ENCODE measurements around the gene TBC1D10B.
"Not testable (repeated sequence)": the region's sequence is repeated elsewhere in the genome, so short reads cannot be mapped to it uniquely, and the experiment has no call there.

The TBC1D10B gene

DNA sequence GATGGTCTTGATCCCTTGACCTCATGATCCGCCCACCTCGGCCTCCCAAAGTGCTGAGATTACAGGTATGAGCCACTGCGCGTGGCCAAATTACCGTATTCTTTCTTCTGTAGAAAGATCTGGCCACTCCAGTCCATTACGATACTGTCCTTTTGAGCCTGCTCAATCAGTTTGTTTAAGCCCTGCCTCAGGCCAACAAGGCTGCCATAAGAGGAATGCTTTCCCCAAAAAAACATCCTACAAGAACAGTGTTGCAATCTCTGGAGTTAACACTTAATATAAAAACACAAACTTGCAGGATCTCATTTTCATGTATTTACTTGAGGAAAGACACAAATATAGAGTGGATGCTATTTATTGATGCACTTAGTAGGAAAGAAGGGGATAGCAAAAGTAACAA lies 46.1 kb downstream of the TBC1D10B start:
- DNase-seq, result not testable (repeated sequence)

DNA sequence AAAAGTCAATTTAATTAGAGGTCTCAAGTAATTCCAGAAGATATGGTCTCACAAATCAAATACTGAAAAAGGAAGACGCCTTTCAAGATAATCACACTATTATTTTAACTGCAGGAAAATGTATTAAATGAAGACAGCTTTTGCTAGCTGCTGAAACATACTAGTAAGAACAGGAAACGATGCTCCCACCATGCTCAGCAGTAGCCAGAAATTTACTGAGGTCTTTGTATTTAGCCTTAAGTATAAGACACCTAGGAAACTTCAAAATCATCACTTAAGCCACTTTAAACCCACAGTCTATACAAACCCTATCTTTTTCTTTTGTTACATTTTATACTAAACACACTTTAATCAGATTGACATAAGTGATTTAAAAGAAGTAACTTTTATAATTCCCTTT lies 51.6 kb downstream of the TBC1D10B start:
- DNase-seq, result not testable (repeated sequence)

DNA sequence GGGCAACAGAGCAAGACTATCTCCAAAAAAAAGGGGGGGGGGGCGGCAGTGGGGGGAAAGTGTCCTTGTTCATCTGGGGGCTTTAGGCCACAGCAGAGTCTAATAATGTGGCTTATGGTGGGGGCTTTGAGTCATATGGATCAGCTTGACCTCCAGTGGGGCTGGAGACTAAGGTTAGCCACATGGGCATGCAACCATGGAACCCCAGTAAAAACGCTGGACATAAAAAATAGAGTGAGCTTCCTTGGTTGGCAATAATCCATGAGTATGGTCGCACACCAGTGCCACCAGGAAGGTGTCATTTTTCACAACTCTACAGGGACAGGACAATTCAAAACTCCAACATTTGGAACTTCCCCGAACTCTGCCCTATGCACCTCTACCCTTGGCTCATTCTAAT lies 59.4 kb downstream of the TBC1D10B start:
- DNase-seq, result not testable (repeated sequence)

DNA sequence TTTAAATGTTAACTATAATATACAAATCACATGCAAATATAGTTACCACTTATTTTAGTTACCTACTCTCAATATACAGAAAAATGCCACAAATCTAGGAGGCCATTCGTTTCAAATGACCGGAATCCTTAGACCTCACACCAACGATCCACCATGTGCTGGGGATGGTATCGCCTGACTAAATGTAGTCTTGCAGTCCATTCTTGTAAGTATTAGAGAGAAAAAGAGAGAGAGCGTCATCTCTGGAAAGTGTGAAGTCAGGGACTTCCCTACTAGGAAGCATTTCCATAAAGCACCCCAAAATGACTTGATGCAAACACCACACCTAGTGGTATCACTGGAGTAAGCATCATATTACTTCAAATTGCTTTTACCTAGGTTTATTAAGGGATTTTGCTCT lies 61.0 kb downstream of the TBC1D10B start:
- not testable (repeated sequence) for DNase-seq
